KMS-11 (cell line): ENCODE data around the gene MAP3K21.

Source experiments
- H2AFZ ChIP-seq: fragments of 200-600 bp; sonication (generic); 2 replicates; pipeline ENCODE4 v1.6.1; 2016; ENCODE audit warnings: antibody characterized with exemption, mixed run types, low read depth
- H3K27ac ChIP-seq: fragments of 200-600 bp; sonication (generic); 2 replicates; pipeline ENCODE4 v1.6.1; 2016; ENCODE audit warnings: mild to moderate bottlenecking, mixed run types
- H3K27me3 ChIP-seq: fragments of 200-600 bp; sonication (generic); 2 replicates; pipeline ENCODE4 v1.6.1; 2017; ENCODE audit warnings: mild to moderate bottlenecking, low read depth, mixed run types, moderate library complexity; ENCODE audit not compliant: insufficient read depth
- H3K36me3 ChIP-seq: fragments of 200-600 bp; sonication (generic); 2 replicates; pipeline ENCODE4 v1.6.1; 2017; ENCODE audit warnings: mild to moderate bottlenecking, mixed run types; ENCODE audit not compliant: insufficient read depth
- H3K4me1 ChIP-seq: fragments of 200-600 bp; sonication (generic); 2 replicates; pipeline ENCODE4 v1.6.1; 2016; ENCODE audit warnings: mild to moderate bottlenecking, low read depth, mixed run types; ENCODE audit not compliant: poor library complexity, severe bottlenecking
- H3K4me2 ChIP-seq: fragments of 200-600 bp; sonication (generic); 2 replicates; pipeline ENCODE4 v1.7.0; 2016; ENCODE audit warnings: mild to moderate bottlenecking, mixed run types
- H3K4me3 ChIP-seq: fragments of 200-600 bp; sonication (generic); IDR thresholded peaks from 2 replicates; pipeline ENCODE4 v1.6.1; 2017; ENCODE audit warnings: low read depth, low read length, mixed read lengths; ENCODE audit not compliant: insufficient read depth
- H3K79me2 ChIP-seq: fragments of 200-600 bp; sonication (generic); 2 replicates; pipeline ENCODE4 v1.6.1; 2016; ENCODE audit warnings: low read depth, mixed run types; ENCODE audit not compliant: insufficient read depth
- H3K9ac ChIP-seq: fragments of 200-600 bp; sonication (generic); 2 replicates; pipeline ENCODE4 v1.6.1; 2016; ENCODE audit warnings: mild to moderate bottlenecking, mixed run types
- H4K20me1 ChIP-seq: fragments of 200-600 bp; sonication (generic); 2 replicates; pipeline ENCODE4 v1.6.1; 2016; ENCODE audit warnings: mild to moderate bottlenecking, mixed run types; ENCODE audit not compliant: insufficient read depth
- CTCF ChIP-seq: fragments of 200-600 bp; sonication (generic); conservative IDR thresholded peaks from 2 replicates; pipeline ENCODE4 v1.6.1; 2017; ENCODE audit warnings: low read depth, mild to moderate bottlenecking, antibody characterized with exemption, low read length, moderate library complexity, mixed read lengths

MAP3K21 gene

GRCh38 chr1:233343262-233343661 lies 15.7 kb downstream of the MAP3K21 start:
- Histone ChIP-seq H3K4me2 (no peak overlapping the region), H2AFZ (no peak overlapping the region), H3K27ac (no peak overlapping the region), H3K9ac (no peak overlapping the region), H4K20me1 (no peaks in the 10 kb centered on the region), H3K79me2 (no peaks in the 10 kb centered on the region), H3K4me1 (no peaks in the 10 kb centered on the region), H3K27me3 (no peaks in the 10 kb centered on the region), H3K36me3 (no peaks in the 10 kb centered on the region), H3K4me3 (no peak overlapping the region)
- no peak for TF ChIP-seq CTCF

- H3K27me3 ChIP-seq = no peaks in the 10 kb centered on the region
- H4K20me1 ChIP-seq = no peaks in the 10 kb centered on the region
Observed at GRCh38 chr1:233347338-233347737, 19.8 kb downstream of the MAP3K21 start.

GRCh38 chr1:233349137-233349536 lies 21.6 kb downstream of the MAP3K21 start:
- H3K4me3 ChIP-seq = no peak overlapping the region
- TF ChIP-seq CTCF = no peak
- H4K20me1 ChIP-seq = no peaks in the 10 kb centered on the region
- no peaks in the 10 kb centered on the region for H3K4me1 ChIP-seq
- no peak overlapping the region for H3K27ac ChIP-seq
- H3K36me3 ChIP-seq = no peaks in the 10 kb centered on the region
- no peak overlapping the region for H3K4me2 ChIP-seq
- no peak overlapping the region for H3K9ac ChIP-seq
- no peaks in the 10 kb centered on the region for H3K79me2 ChIP-seq
- H2AFZ ChIP-seq = no peak overlapping the region
- no peaks in the 10 kb centered on the region for H3K27me3 ChIP-seq

More at GRCh38 chr1:233347338-233347737, 19.8 kb downstream of the MAP3K21 start:
- Histone ChIP-seq H3K36me3 (no peaks in the 10 kb centered on the region), H3K79me2 (no peaks in the 10 kb centered on the region), H3K27ac (no peak overlapping the region), H3K9ac (no peak overlapping the region), H3K4me2 (no peak overlapping the region), H3K4me3 (no peak overlapping the region), H2AFZ (no peak overlapping the region), H3K4me1 (no peaks in the 10 kb centered on the region)
- no peak for TF ChIP-seq CTCF

GRCh38 chr1:233354983-233355382 lies 27.5 kb downstream of the MAP3K21 start:
- Histone ChIP-seq H3K27me3 (no peaks in the 10 kb centered on the region), H3K4me3 (no peak overlapping the region), H4K20me1 (no peaks in the 10 kb centered on the region), H3K79me2 (no peaks in the 10 kb centered on the region), H2AFZ (no peak overlapping the region), H3K4me1 (no peaks in the 10 kb centered on the region), H3K4me2 (no peak overlapping the region), H3K27ac (no peak overlapping the region), H3K36me3 (no peaks in the 10 kb centered on the region), H3K9ac (no peak overlapping the region)
- TF ChIP-seq CTCF = no peak
